Left lung (tissue), 10 donors: ENCODE measurements around the gene CLIC3. TPM values are rescaled to one million over a fixed set of nuclear protein-coding genes. Genes with fewer than 3 reads are reported as not detected.
"Not testable (repeated sequence)": the region's sequence is repeated elsewhere in the genome, so short reads cannot be mapped to it uniquely, and the experiment has no call there.

Experiments used
- ATAC-seq: fragments of 200-7000 bp; cut with Tn5 transposase; one replicate; pipeline ENCODE4 v1.9.1; 2020; ENCODE audit warnings: moderate library complexity
- DNase-seq, 4 donors: peaks; one replicate each; pipeline ENCODE4 v3.0.0-alpha.2; 2013 to 2020
- H3K27ac ChIP-seq, 2 donors: fragments of 200-600 bp; sonication (generic) in 1 of 2; one replicate each; pipeline versions ENCODE4 v1.5.0 to v1.8.0; 2020 to 2021
- H3K27me3 ChIP-seq, 2 donors: fragments of 200-600 bp; sonication (generic) in 1 of 2; one replicate each; pipeline versions ENCODE4 v1.5.0 to v1.8.0; 2020 to 2021
- H3K36me3 ChIP-seq, 2 donors: fragments of 200-600 bp; sonication (generic) in 1 of 2; one replicate each; pipeline versions ENCODE4 v1.5.0 to v1.8.0; 2020 to 2021
- H3K4me1 ChIP-seq, 2 donors: fragments of 200-600 bp; one replicate each; pipeline ENCODE4 v1.8.0; 2021
- H3K4me3 ChIP-seq, 2 donors: fragments of 200-600 bp; sonication (generic) in 1 of 2; one replicate each; pipeline versions ENCODE4 v1.5.0 to v1.8.0; 2020 to 2021; ENCODE audit warnings: mild to moderate bottlenecking in 1 of 2
- H3K9me3 ChIP-seq, 2 donors: fragments of 200-600 bp; sonication (generic) in 1 of 2; one replicate each; pipeline versions ENCODE4 v1.5.0 to v1.8.0; 2020 to 2021
- CTCF ChIP-seq, 2 donors: fragments of 200-600 bp; sonication (generic) in 1 of 2; IDR thresholded peaks; one replicate each; pipeline versions ENCODE4 v1.5.0 to v1.8.0; 2021; ENCODE audit warnings: antibody characterized with exemption in 2 of 2
- intact Hi-C, 2 donors: fragments of 100-400 bp; cut with DNase I; formaldehyde crosslinking; loops; one replicate each; pipeline versions ENCODE4 v1.11.2 to v1.14.2; 2022
- polyA plus RNA-seq, 6 donors: library from polyadenylated mRNA; unstranded; fragments of 120-200 nt; gene quantifications; one replicate each; pipeline ENCODE4 v1.2.1, GENCODE V29; 2013; ENCODE audit not compliant: insufficient read length in 6 of 6
- total RNA-seq, 2 donors: library from RNA; stranded (reverse); fragmentation: NEBNext Ultra II Directional; extraction: Animal tissue kit (Norgen Biotek cat#: 25700); gene quantifications; one replicate each; pipeline ENCODE4 v1.2.1, GENCODE V29; 2021
- donor health status: DM: no; HTN: yes; CAD: no.
- donor health status: DM: no; HTN: no; CAD: no.

CLIC3 gene
- total and polyA plus RNA-seq, 8 donors, result 30.7 to 85.4 (median 42.3) TPM

- Histone ChIP-seq H3K27ac (peak overlapping the region in 1 of 2 donors; percentile 84), H3K9me3 (no peaks in the 10 kb centered on the region), H3K36me3 (peaks cover 0 to 32% of the 10 kb centered on the region in 2 donors), H3K27me3 (no peaks in the 10 kb centered on the region), H3K4me1 (peaks cover 10 to 55% of the 10 kb centered on the region in 2 donors), H3K4me3 (no peak overlapping the region)
- intact Hi-C loops, result no loop called here
- ATAC-seq (no peak), DNase-seq (no peak)
- peak in 1 of 2 donors; percentile 42 for TF ChIP-seq CTCF (IDR thresholded peaks at IDR 0.05)
Measured at GRCh38 chr9:137035507-137035834, 39.1 kb upstream of the CLIC3 start.

- Histone ChIP-seq H3K4me3 (peak overlapping the region in 1 of 2 donors; percentile 52), H3K4me1 (peaks cover 10 to 57% of the 10 kb centered on the region in 2 donors), H3K36me3 (peaks cover 0 to 28% of the 10 kb centered on the region in 2 donors), H3K9me3 (no peaks in the 10 kb centered on the region), H3K27ac (peak overlapping the region; percentile 14 to 84), H3K27me3 (no peaks in the 10 kb centered on the region)
- DNase-seq (peak; percentile 73 to 96 (median 88)), ATAC-seq (peak; percentile 87)
- peak; percentile 90 to 95 for TF ChIP-seq CTCF (IDR thresholded peaks at IDR 0.05)
- intact Hi-C loops, result no loop called here
Measured at GRCh38 chr9:137034709-137035506, 38.5 kb upstream of the CLIC3 start.

GRCh38 chr9:137034039-137034708, 37.8 kb upstream of the CLIC3 start:
- Histone ChIP-seq H3K4me3 (peak overlapping the region in 1 of 2 donors; percentile 52), H3K27ac (peak overlapping the region; percentile 14 to 84), H3K9me3 (no peaks in the 10 kb centered on the region), H3K36me3 (peaks cover 0 to 21% of the 10 kb centered on the region in 2 donors), H3K4me1 (peaks cover 11 to 65% of the 10 kb centered on the region in 2 donors), H3K27me3 (no peaks in the 10 kb centered on the region)
- peak; percentile 4 for ATAC-seq
- DNase-seq, result peak in 1 of 4 donors; percentile 61
- TF ChIP-seq CTCF (IDR thresholded peaks at IDR 0.05), result no peak
- intact Hi-C loops, result no loop called here

GRCh38 chr9:137033481-137033880, 37.1 kb upstream of the CLIC3 start:
- peaks cover 18 to 72% of the 10 kb centered on the region in 2 donors for H3K4me1 ChIP-seq
- H3K27ac ChIP-seq, result peak overlapping the region in 1 of 2 donors; percentile 84
- ATAC-seq, H3K27me3 ChIP-seq, H3K9me3 ChIP-seq, DNase-seq, intact Hi-C loops: not testable (repeated sequence)
- H3K36me3 ChIP-seq, result peaks cover 0 to 14% of the 10 kb centered on the region in 2 donors
- peak overlapping the region in 1 of 2 donors; percentile 52 for H3K4me3 ChIP-seq

- no peaks in the 10 kb centered on the region for H3K27me3 ChIP-seq
- peak overlapping the region in 1 of 2 donors; percentile 52 for H3K4me3 ChIP-seq
- peak overlapping the region in 1 of 2 donors; percentile 84 for H3K27ac ChIP-seq
- no peak for TF ChIP-seq CTCF (IDR thresholded peaks at IDR 0.05)
- H3K9me3 ChIP-seq, result no peaks in the 10 kb centered on the region
- intact Hi-C loops, result no loop called here
- DNase-seq (peak in 2 of 4 donors; percentile 81 to 91), ATAC-seq (peak; percentile 22)
- H3K36me3 ChIP-seq, result peaks cover 0 to 8% of the 10 kb centered on the region in 2 donors
- peaks cover 19 to 74% of the 10 kb centered on the region in 2 donors for H3K4me1 ChIP-seq
Measured at GRCh38 chr9:137032858-137033257, 36.5 kb upstream of the CLIC3 start.
